ENCODE results near the gene SETD1A. TPM values are rescaled to one million over a fixed set of nuclear protein-coding genes. Genes with fewer than 3 reads are reported as not detected.
"Not testable (repeated sequence)": the region's sequence is repeated elsewhere in the genome, so short reads cannot be mapped to it uniquely, and the experiment has no call there.

Gene SETD1A
- total RNA-seq, 1 donor, result 5.3 TPM

- TF ChIP-seq, protein P1, sequence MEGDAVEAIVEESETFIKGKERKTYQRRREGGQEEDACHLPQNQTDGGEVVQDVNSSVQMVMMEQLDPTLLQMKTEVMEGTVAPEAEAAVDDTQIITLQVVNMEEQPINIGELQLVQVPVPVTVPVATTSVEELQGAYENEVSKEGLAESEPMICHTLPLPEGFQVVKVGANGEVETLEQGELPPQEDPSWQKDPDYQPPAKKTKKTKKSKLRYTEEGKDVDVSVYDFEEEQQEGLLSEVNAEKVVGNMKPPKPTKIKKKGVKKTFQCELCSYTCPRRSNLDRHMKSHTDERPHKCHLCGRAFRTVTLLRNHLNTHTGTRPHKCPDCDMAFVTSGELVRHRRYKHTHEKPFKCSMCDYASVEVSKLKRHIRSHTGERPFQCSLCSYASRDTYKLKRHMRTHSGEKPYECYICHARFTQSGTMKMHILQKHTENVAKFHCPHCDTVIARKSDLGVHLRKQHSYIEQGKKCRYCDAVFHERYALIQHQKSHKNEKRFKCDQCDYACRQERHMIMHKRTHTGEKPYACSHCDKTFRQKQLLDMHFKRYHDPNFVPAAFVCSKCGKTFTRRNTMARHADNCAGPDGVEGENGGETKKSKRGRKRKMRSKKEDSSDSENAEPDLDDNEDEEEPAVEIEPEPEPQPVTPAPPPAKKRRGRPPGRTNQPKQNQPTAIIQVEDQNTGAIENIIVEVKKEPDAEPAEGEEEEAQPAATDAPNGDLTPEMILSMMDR (IDR thresholded peaks at IDR 0.05; ENCODE audit: insufficient read depth, low read length), result no peak
- DNase-seq (ENCODE audit: low read depth), result no peak
- no peak overlapping the region for H3K4me3 ChIP-seq (ENCODE audit: low read depth, low read length)
These were observed 28.4 kb upstream of the SETD1A start for GRCh38 chr16:30929167-30929566.

DNA sequence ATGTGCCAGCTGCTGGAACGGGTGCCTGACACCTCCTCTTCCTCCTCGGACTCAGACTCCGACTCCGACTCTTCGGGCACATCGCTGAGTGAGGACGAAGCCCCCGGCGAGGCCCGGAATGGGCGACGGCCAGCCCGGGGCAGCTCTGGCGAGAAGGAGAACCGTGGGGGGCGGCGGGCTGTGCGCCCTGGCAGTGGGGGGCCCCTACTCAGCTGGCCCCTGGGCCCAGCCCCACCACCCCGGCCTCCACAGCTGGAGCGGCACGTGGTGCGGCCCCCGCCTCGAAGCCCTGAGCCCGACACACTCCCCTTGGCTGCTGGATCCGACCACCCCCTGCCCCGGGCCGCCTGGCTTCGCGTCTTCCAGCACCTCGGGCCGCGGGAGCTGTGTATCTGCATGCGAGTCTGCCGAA, 27.4 kb upstream of the SETD1A start:
- TF ChIP-seq, protein P1 (IDR thresholded peaks at IDR 0.05; ENCODE audit: insufficient read depth, low read length), result no peak
- DNase-seq (ENCODE audit: low read depth), result no peak
- no peak overlapping the region for H3K4me3 ChIP-seq (ENCODE audit: low read depth, low read length)

- DNase-seq (ENCODE audit: low read depth), result no peak
- H3K4me3 ChIP-seq (ENCODE audit: low read depth, low read length), result no peak overlapping the region
- TF ChIP-seq, protein P1 (IDR thresholded peaks at IDR 0.05; ENCODE audit: insufficient read depth, low read length), result no peak
These were observed 26.4 kb upstream of the SETD1A start for GRCh38 chr16:30931068-30931650.

- TF ChIP-seq, protein P1 (IDR thresholded peaks at IDR 0.05; ENCODE audit: insufficient read depth, low read length), result peak; percentile 67
- peak; percentile 48 for DNase-seq (ENCODE audit: low read depth)
- no peak overlapping the region for H3K4me3 ChIP-seq (ENCODE audit: low read depth, low read length)
These were observed 22.6 kb upstream of the SETD1A start for GRCh38 chr16:30934827-30935557.

DNA sequence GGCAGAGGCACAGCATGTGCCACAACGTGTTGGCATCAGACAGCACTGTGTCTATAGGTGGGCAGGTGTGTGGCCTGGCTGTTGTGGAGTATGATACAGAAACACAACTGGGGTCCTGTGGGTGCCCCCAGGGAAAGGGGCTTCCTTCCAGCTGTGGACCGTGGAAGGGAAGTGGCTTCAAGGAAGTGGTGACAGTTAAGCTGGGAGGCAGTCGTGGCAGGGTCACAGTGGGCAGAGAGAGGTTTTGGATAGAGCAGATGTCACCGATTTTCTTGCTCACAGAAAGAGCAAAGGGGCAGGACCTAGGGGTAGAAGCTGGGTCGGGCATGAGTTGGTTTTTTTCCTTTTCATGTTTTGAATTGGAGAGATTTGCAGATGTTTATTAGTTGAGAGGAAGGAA, 19.9 kb upstream of the SETD1A start:
- TF ChIP-seq, protein P1 (IDR thresholded peaks at IDR 0.05; ENCODE audit: insufficient read depth, low read length), result no peak
- H3K4me3 ChIP-seq (ENCODE audit: low read depth, low read length), result no peak overlapping the region
- no peak for DNase-seq (ENCODE audit: low read depth)

- DNase-seq (ENCODE audit: low read depth), result peak; percentile 29
- not testable (repeated sequence) for H3K4me3 ChIP-seq (ENCODE audit: low read depth, low read length)
These were observed 18.0 kb upstream of the SETD1A start for GRCh38 chr16:30939571-30939970.

- TF ChIP-seq, protein P1 (IDR thresholded peaks at IDR 0.05; ENCODE audit: insufficient read depth, low read length), result peak; percentile 94
- peak; percentile 64 for DNase-seq (ENCODE audit: low read depth)
- no peak overlapping the region for H3K4me3 ChIP-seq (ENCODE audit: low read depth, low read length)
These were observed 15.7 kb upstream of the SETD1A start for GRCh38 chr16:30941600-30942425.
